Measurements from ENCODE around the gene TMEM106C. TPM values are rescaled to one million over a fixed set of nuclear protein-coding genes. Genes with fewer than 3 reads are reported as not detected.

The TMEM106C gene
- total RNA-seq, 1 experiment from 2014 or later = 211 TPM

- DNase-seq (ENCODE audit: low spot score) = no peak
Observed at GRCh38 chr12:48016373-48017020, 53.1 kb downstream of the TMEM106C start.

- DNase-seq (ENCODE audit: low spot score) = no peak
Observed at GRCh38 chr12:48017496-48017895, 54.1 kb downstream of the TMEM106C start.

GRCh38 chr12:48017921-48018617, 54.7 kb downstream of the TMEM106C start:
- no peak for DNase-seq (ENCODE audit: low spot score)

Other genes starting within 250 kb of the TMEM106C start
- not detected in 2 replicates for gene ENDOU, start 238.1 kb upstream of the TMEM106C start, total RNA-seq (2014; rRNA removed; shearing (Covaris generic))
- gene RAPGEF3, start 204.7 kb upstream of the TMEM106C start, total RNA-seq (2014; rRNA removed; shearing (Covaris generic)) = 1.3 and 1.4 TPM in 2 replicates
- gene SLC48A1, start 190.4 kb upstream of the TMEM106C start, total RNA-seq (2014; rRNA removed; shearing (Covaris generic)) = 4.3 and 10.0 TPM in 2 replicates
- 24.4 and 29.4 TPM in 2 replicates for gene HDAC7, start 143.7 kb upstream of the TMEM106C start, total RNA-seq (2014; rRNA removed; shearing (Covaris generic))
- gene VDR, start 58.6 kb upstream of the TMEM106C start, total RNA-seq (2014; rRNA removed; shearing (Covaris generic)) = 2.5 and 3.3 TPM in 2 replicates
- gene COL2A1, start 40.9 kb downstream of the TMEM106C start, total RNA-seq (2014; rRNA removed; shearing (Covaris generic)) = not detected in 2 replicates
- 27.3 and 32.7 TPM in 2 replicates for gene SENP1, start 142.5 kb downstream of the TMEM106C start, total RNA-seq (2014; rRNA removed; shearing (Covaris generic))
- 71.9 and 73.6 TPM in 2 replicates for gene PFKM, start 155.8 kb downstream of the TMEM106C start, total RNA-seq (2014; rRNA removed; shearing (Covaris generic))
- gene ASB8, start 193.9 kb downstream of the TMEM106C start, total RNA-seq (2014; rRNA removed; shearing (Covaris generic)) = 15.4 and 17.2 TPM in 2 replicates
- gene CCDC184, start 220.0 kb downstream of the TMEM106C start, total RNA-seq (2014; rRNA removed; shearing (Covaris generic)) = 0.29 TPM in 1 of 2 replicates, not detected in the other
- not detected in 2 replicates for gene OR10AD1, start 239.7 kb downstream of the TMEM106C start, total RNA-seq (2014; rRNA removed; shearing (Covaris generic))